Right atrium auricular region (tissue), 2 donors: ENCODE measurements around the gene DOK5. TPM values are rescaled to one million over a fixed set of nuclear protein-coding genes. Genes with fewer than 3 reads are reported as not detected.

Experiments used
- DNase-seq: peaks from one replicate; pipeline ENCODE4 v3.0.0-alpha.2; 2019; ENCODE audit warnings: low spot score
- H3K27ac ChIP-seq, 2 donors: fragments of 200-600 bp; sonication (generic); 1 replicate in 1 of 2; 2 replicates in 1 of 2; pipeline ENCODE4 v1.5.1; 2016 to 2019
- H3K27me3 ChIP-seq, 2 donors: fragments of 200-600 bp; sonication (generic); one replicate each; pipeline versions ENCODE4 v1.5.1 to v1.6.0; 2017 to 2019
- H3K36me3 ChIP-seq: fragments of 200-600 bp; sonication (generic); one replicate; pipeline ENCODE4 v1.5.1; 2016
- H3K4me1 ChIP-seq, 2 donors: fragments of 200-600 bp; sonication (generic); one replicate each; pipeline versions ENCODE4 v1.5.1 to v1.6.0; 2017 to 2019
- H3K4me3 ChIP-seq, 2 donors: fragments of 200-600 bp; sonication (generic); 1 replicate in 1 of 2; 2 replicates in 1 of 2; pipeline ENCODE4 v1.5.1; 2017 to 2019; ENCODE audit warnings: mild to moderate bottlenecking in 1 of 2, moderate library complexity in 1 of 2
- H3K9me3 ChIP-seq, 2 donors: fragments of 200-600 bp; sonication (generic); one replicate each; pipeline ENCODE4 v1.5.1; 2019
- CTCF ChIP-seq, 2 donors: fragments of 200-600 bp; sonication (generic); IDR thresholded peaks; one replicate each; pipeline ENCODE4 v1.5.1; 2019; ENCODE audit warnings: antibody characterized with exemption in 2 of 2
- total RNA-seq, 2 donors: library from RNA; depleted of rRNA; stranded (reverse); fragments of >200 nt; gene quantifications; one replicate each; pipeline ENCODE4 v1.1.0, GENCODE V29; 2016

The DOK5 gene
- total RNA-seq, 2 donors from 2014 or later = 11.6 to 16.9 TPM

GRCh38 chr20:54622333-54623295, 147.2 kb downstream of the DOK5 start:
- Histone ChIP-seq H3K27me3 (no peaks in the 10 kb centered on the region), H3K9me3 (no peaks in the 10 kb centered on the region), H3K36me3 (no peaks in the 10 kb centered on the region), H3K4me3 (no peak overlapping the region), H3K27ac (no peak overlapping the region), H3K4me1 (no peaks in the 10 kb centered on the region)
- no peak for TF ChIP-seq CTCF (IDR thresholded peaks at IDR 0.05)
- no peak for DNase-seq

GRCh38 chr20:54623991-54624569, 148.7 kb downstream of the DOK5 start:
- DNase-seq = no peak
- no peak overlapping the region for H3K4me3 ChIP-seq
- no peak overlapping the region for H3K27ac ChIP-seq
- no peaks in the 10 kb centered on the region for H3K27me3 ChIP-seq
- no peaks in the 10 kb centered on the region for H3K36me3 ChIP-seq
- H3K4me1 ChIP-seq = no peaks in the 10 kb centered on the region
- TF ChIP-seq CTCF (IDR thresholded peaks at IDR 0.05) = no peak
- H3K9me3 ChIP-seq = no peaks in the 10 kb centered on the region

DNA sequence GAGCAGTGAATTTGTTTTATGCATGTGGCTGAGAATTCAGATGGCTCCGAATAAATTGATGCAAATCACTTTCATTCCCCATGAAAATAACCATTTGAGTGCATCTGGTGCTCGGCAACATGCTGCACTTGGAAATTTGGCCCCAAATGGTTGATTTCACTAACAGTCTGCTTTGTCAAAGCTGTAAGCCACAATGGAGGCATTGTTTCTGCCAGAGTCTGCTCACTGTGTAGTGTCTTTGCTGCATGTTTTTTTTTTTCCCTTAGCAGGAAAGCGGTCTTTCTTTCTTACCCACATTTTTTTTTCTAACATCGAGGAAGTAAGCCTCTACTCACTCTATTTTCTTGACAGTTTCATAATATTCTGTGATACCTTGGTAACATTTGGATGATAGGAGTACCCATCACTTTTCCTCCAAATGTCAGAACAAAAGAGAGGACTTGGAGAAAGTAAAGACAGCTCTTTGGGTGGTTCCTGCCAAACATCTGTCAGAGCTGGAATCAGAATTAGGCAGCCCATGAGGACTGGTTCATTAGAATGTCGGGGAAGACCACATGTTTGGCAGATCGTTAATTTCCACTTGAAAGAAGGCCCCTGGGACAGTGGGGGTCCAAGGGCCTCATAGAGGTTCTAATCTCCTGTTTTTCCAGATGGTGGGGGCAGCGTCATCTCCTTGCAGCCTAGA, 149.5 kb downstream of the DOK5 start:
- Histone ChIP-seq H3K9me3 (no peaks in the 10 kb centered on the region), H3K27ac (no peak overlapping the region), H3K27me3 (no peaks in the 10 kb centered on the region), H3K4me3 (no peak overlapping the region), H3K36me3 (no peaks in the 10 kb centered on the region), H3K4me1 (no peaks in the 10 kb centered on the region)
- TF ChIP-seq CTCF (IDR thresholded peaks at IDR 0.05) = no peak
- no peak for DNase-seq

- Histone ChIP-seq H3K27me3 (no peaks in the 10 kb centered on the region), H3K4me1 (no peaks in the 10 kb centered on the region), H3K9me3 (no peaks in the 10 kb centered on the region), H3K27ac (no peak overlapping the region), H3K4me3 (no peak overlapping the region), H3K36me3 (no peaks in the 10 kb centered on the region)
- TF ChIP-seq CTCF (IDR thresholded peaks at IDR 0.05) = no peak
- no peak for DNase-seq
Measured at GRCh38 chr20:54625497-54625896, 150.1 kb downstream of the DOK5 start.

DNA sequence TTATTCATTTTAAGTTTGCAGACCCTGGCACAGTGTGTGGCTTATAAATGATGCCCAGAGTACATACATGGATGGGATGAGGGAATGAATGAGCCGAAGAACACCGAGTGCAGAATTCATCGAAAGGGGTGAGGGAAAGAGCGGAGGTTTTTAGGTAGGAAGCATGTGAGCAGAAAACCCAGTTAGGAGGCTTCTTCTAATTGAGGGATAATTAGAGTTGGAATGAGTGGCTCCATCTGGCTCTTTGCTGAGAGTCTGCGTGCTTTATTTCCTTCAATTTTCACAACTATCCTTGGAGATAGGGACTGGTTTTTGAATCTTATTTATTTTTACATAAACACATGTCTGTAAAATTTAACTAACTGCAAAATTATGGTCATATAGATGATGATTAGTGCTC, 150.7 kb downstream of the DOK5 start:
- H3K4me1 ChIP-seq = no peaks in the 10 kb centered on the region
- no peaks in the 10 kb centered on the region for H3K27me3 ChIP-seq
- H3K4me3 ChIP-seq = no peak overlapping the region
- DNase-seq = no peak
- no peak for TF ChIP-seq CTCF (IDR thresholded peaks at IDR 0.05)
- no peaks in the 10 kb centered on the region for H3K36me3 ChIP-seq
- H3K9me3 ChIP-seq = no peaks in the 10 kb centered on the region
- H3K27ac ChIP-seq = no peak overlapping the region
